ENCODE data around the gene UTP25.

UTP25 gene

GRCh38 chr1:209809611-209810010 is 18.2 kb upstream of the UTP25 start:
- Histone ChIP-seq H3K9me3 (ENCODE audit: control insufficient read depth, low read length) (no peaks in the 10 kb centered on the region), H3K9ac (ENCODE audit: low read length) (no peak overlapping the region), H3K36me3 (ENCODE audit: control insufficient read depth, insufficient read depth, low read length) (no peaks in the 10 kb centered on the region), H3K4me1 (ENCODE audit: control insufficient read depth, insufficient read depth, low read length) (peaks cover 19% of the 10 kb centered on the region), H3K4me3 (ENCODE audit: low read length) (no peak overlapping the region), H3K27me3 (ENCODE audit: control insufficient read depth, insufficient read depth, low read length) (no peaks in the 10 kb centered on the region)

- Histone ChIP-seq H3K9me3 (ENCODE audit: control insufficient read depth, low read length) (no peaks in the 10 kb centered on the region), H3K36me3 (ENCODE audit: control insufficient read depth, insufficient read depth, low read length) (no peaks in the 10 kb centered on the region), H3K4me3 (ENCODE audit: low read length) (no peak overlapping the region), H3K27me3 (ENCODE audit: control insufficient read depth, insufficient read depth, low read length) (no peaks in the 10 kb centered on the region), H3K9ac (ENCODE audit: low read length) (no peak overlapping the region), H3K4me1 (ENCODE audit: control insufficient read depth, insufficient read depth, low read length) (peaks cover 16% of the 10 kb centered on the region)
These were observed 17.0 kb upstream of the UTP25 start for GRCh38 chr1:209810783-209811182.

- H3K27me3 ChIP-seq (ENCODE audit: control insufficient read depth, insufficient read depth, low read length) = no peaks in the 10 kb centered on the region
- no peaks in the 10 kb centered on the region for H3K9me3 ChIP-seq (ENCODE audit: control insufficient read depth, low read length)
- H3K4me1 ChIP-seq (ENCODE audit: control insufficient read depth, insufficient read depth, low read length) = no peaks in the 10 kb centered on the region
- H3K4me3 ChIP-seq (ENCODE audit: low read length) = no peak overlapping the region
- H3K36me3 ChIP-seq (ENCODE audit: control insufficient read depth, insufficient read depth, low read length) = no peaks in the 10 kb centered on the region
- H3K9ac ChIP-seq (ENCODE audit: low read length) = no peak overlapping the region
These were observed 13.9 kb upstream of the UTP25 start for GRCh38 chr1:209813902-209814301.

GRCh38 chr1:209815490-209815889 is 12.3 kb upstream of the UTP25 start:
- Histone ChIP-seq H3K9ac (ENCODE audit: low read length) (no peak overlapping the region), H3K36me3 (ENCODE audit: control insufficient read depth, insufficient read depth, low read length) (no peaks in the 10 kb centered on the region), H3K4me1 (ENCODE audit: control insufficient read depth, insufficient read depth, low read length) (no peaks in the 10 kb centered on the region), H3K27me3 (ENCODE audit: control insufficient read depth, insufficient read depth, low read length) (no peaks in the 10 kb centered on the region), H3K9me3 (ENCODE audit: control insufficient read depth, low read length) (no peaks in the 10 kb centered on the region), H3K4me3 (ENCODE audit: low read length) (no peak overlapping the region)

- Histone ChIP-seq H3K9ac (ENCODE audit: low read length) (no peak overlapping the region), H3K4me3 (ENCODE audit: low read length) (no peak overlapping the region), H3K36me3 (ENCODE audit: control insufficient read depth, insufficient read depth, low read length) (no peaks in the 10 kb centered on the region), H3K9me3 (ENCODE audit: control insufficient read depth, low read length) (no peaks in the 10 kb centered on the region), H3K4me1 (ENCODE audit: control insufficient read depth, insufficient read depth, low read length) (no peaks in the 10 kb centered on the region), H3K27me3 (ENCODE audit: control insufficient read depth, insufficient read depth, low read length) (no peaks in the 10 kb centered on the region)
These were observed 11.8 kb upstream of the UTP25 start for GRCh38 chr1:209815931-209816341.

GRCh38 chr1:209816923-209817322 is 10.8 kb upstream of the UTP25 start:
- no peak overlapping the region for H3K4me3 ChIP-seq (ENCODE audit: low read length)
- H3K4me1 ChIP-seq (ENCODE audit: control insufficient read depth, insufficient read depth, low read length) = no peaks in the 10 kb centered on the region
- no peaks in the 10 kb centered on the region for H3K27me3 ChIP-seq (ENCODE audit: control insufficient read depth, insufficient read depth, low read length)
- no peaks in the 10 kb centered on the region for H3K9me3 ChIP-seq (ENCODE audit: control insufficient read depth, low read length)
- H3K36me3 ChIP-seq (ENCODE audit: control insufficient read depth, insufficient read depth, low read length) = no peaks in the 10 kb centered on the region
- H3K9ac ChIP-seq (ENCODE audit: low read length) = no peak overlapping the region

- Histone ChIP-seq H3K9ac (ENCODE audit: low read length) (no peak overlapping the region), H3K4me3 (ENCODE audit: low read length) (no peak overlapping the region), H3K9me3 (ENCODE audit: control insufficient read depth, low read length) (no peaks in the 10 kb centered on the region), H3K36me3 (ENCODE audit: control insufficient read depth, insufficient read depth, low read length) (no peaks in the 10 kb centered on the region), H3K4me1 (ENCODE audit: control insufficient read depth, insufficient read depth, low read length) (no peaks in the 10 kb centered on the region), H3K27me3 (ENCODE audit: control insufficient read depth, insufficient read depth, low read length) (no peaks in the 10 kb centered on the region)
These were observed 10.1 kb upstream of the UTP25 start for GRCh38 chr1:209817691-209818090.

GRCh38 chr1:209819058-209819457 is 8.7 kb upstream of the UTP25 start:
- H3K9me3 ChIP-seq (ENCODE audit: control insufficient read depth, low read length) = no peaks in the 10 kb centered on the region
- no peaks in the 10 kb centered on the region for H3K36me3 ChIP-seq (ENCODE audit: control insufficient read depth, insufficient read depth, low read length)
- H3K4me3 ChIP-seq (ENCODE audit: low read length) = no peak overlapping the region
- no peaks in the 10 kb centered on the region for H3K27me3 ChIP-seq (ENCODE audit: control insufficient read depth, insufficient read depth, low read length)
- no peaks in the 10 kb centered on the region for H3K4me1 ChIP-seq (ENCODE audit: control insufficient read depth, insufficient read depth, low read length)
- H3K9ac ChIP-seq (ENCODE audit: low read length) = no peak overlapping the region

- Histone ChIP-seq H3K9me3 (ENCODE audit: control insufficient read depth, low read length) (no peaks in the 10 kb centered on the region), H3K27me3 (ENCODE audit: control insufficient read depth, insufficient read depth, low read length) (no peaks in the 10 kb centered on the region), H3K9ac (ENCODE audit: low read length) (no peak overlapping the region), H3K4me3 (ENCODE audit: low read length) (no peak overlapping the region), H3K4me1 (ENCODE audit: control insufficient read depth, insufficient read depth, low read length) (peaks cover 3% of the 10 kb centered on the region), H3K36me3 (ENCODE audit: control insufficient read depth, insufficient read depth, low read length) (no peaks in the 10 kb centered on the region)
These were observed 6.8 kb upstream of the UTP25 start for GRCh38 chr1:209820986-209821385.

GRCh38 chr1:209822706-209823105 is 5.1 kb upstream of the UTP25 start:
- Histone ChIP-seq H3K4me3 (ENCODE audit: low read length) (no peak overlapping the region), H3K9ac (ENCODE audit: low read length) (no peak overlapping the region), H3K9me3 (ENCODE audit: control insufficient read depth, low read length) (no peaks in the 10 kb centered on the region), H3K27me3 (ENCODE audit: control insufficient read depth, insufficient read depth, low read length) (no peaks in the 10 kb centered on the region), H3K36me3 (ENCODE audit: control insufficient read depth, insufficient read depth, low read length) (no peaks in the 10 kb centered on the region), H3K4me1 (ENCODE audit: control insufficient read depth, insufficient read depth, low read length) (peaks cover 9% of the 10 kb centered on the region)

- H3K4me3 ChIP-seq (ENCODE audit: low read length) = no peak overlapping the region
- no peaks in the 10 kb centered on the region for H3K36me3 ChIP-seq (ENCODE audit: control insufficient read depth, insufficient read depth, low read length)
- H3K27me3 ChIP-seq (ENCODE audit: control insufficient read depth, insufficient read depth, low read length) = no peaks in the 10 kb centered on the region
- H3K9me3 ChIP-seq (ENCODE audit: control insufficient read depth, low read length) = no peaks in the 10 kb centered on the region
- peaks cover 9% of the 10 kb centered on the region for H3K4me1 ChIP-seq (ENCODE audit: control insufficient read depth, insufficient read depth, low read length)
- no peak overlapping the region for H3K9ac ChIP-seq (ENCODE audit: low read length)
These were observed 4.4 kb upstream of the UTP25 start for GRCh38 chr1:209823143-209824041.

GRCh38 chr1:209825591-209826434 is 2.0 kb upstream of the UTP25 start:
- Histone ChIP-seq H3K9ac (ENCODE audit: low read length) (no peak overlapping the region), H3K27me3 (ENCODE audit: control insufficient read depth, insufficient read depth, low read length) (no peaks in the 10 kb centered on the region), H3K4me1 (ENCODE audit: control insufficient read depth, insufficient read depth, low read length) (peaks cover 9% of the 10 kb centered on the region), H3K36me3 (ENCODE audit: control insufficient read depth, insufficient read depth, low read length) (no peaks in the 10 kb centered on the region), H3K9me3 (ENCODE audit: control insufficient read depth, low read length) (no peaks in the 10 kb centered on the region), H3K4me3 (ENCODE audit: low read length) (no peak overlapping the region)
